NCI-H510A (cell line): Measurements from ENCODE around the gene LTBR.

Source experiments
- DNase-seq: peaks from one replicate; lab custom pipeline; 2025; lab: John Stamatoyannopoulos, UW

LTBR gene

GRCh38 chr12:6384499-6385436 is 806 bp downstream of the LTBR start:
- DNase-seq: no peak

- DNase-seq: no peak
These were observed 2.1 kb downstream of the LTBR start for GRCh38 chr12:6386038-6386437.

DNA sequence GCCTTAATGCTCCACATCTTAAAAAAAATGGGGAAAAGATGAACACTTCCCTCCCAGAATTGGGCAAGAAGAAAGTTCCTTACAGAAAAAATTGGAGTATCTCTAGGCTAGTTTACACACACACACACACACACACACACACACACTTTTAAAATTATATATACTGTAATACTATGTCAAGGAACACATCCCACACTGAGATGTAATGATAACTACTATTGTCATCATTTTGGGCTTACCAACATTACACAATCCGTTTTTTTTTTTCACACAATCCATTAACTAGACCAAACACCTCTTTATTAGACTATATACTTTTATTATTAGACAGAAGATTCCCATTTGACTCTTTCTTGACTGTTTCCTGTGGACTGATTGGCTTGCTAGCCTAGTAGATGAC is 2.5 kb downstream of the LTBR start:
- DNase-seq: no peak

DNA sequence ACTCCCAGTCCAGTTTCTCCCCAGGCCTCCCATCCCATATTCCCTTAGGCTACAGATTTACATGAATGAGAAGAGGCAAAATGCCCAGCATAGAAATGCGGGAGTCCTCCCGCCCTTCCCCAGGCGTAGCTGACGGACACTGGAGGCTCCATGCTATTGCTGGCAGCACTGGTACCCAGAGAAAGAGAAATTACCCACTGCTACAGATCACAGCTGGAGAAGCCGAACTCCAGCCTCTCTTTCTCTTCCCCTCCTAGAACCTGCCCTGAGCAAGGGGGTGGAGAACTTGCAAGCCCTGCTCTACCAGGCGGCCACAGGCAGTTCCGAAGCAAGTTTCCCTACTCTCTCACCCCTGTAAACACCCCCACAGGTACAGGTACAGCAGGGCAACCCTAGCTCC is 3.6 kb downstream of the LTBR start:
- DNase-seq: no peak

GRCh38 chr12:6390084-6390799 is 6.3 kb downstream of the LTBR start:
- no peak for DNase-seq

DNA sequence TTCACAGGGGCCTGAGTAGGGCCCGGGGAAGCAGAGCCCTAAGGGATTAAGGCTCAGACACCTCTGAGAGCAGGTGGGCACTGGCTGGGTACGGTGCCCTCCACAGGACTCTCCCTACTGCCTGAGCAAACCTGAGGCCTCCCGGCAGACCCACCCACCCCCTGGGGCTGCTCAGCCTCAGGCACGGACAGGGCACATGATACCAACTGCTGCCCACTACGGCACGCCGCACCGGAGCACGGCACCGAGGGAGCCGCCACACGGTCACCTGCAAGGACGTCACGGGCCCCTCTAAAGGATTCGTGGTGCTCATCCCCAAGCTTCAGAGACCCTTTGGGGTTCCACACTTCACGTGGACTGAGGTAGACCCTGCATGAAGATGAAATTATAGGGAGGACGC is 7.1 kb downstream of the LTBR start:
- no peak for DNase-seq

DNA sequence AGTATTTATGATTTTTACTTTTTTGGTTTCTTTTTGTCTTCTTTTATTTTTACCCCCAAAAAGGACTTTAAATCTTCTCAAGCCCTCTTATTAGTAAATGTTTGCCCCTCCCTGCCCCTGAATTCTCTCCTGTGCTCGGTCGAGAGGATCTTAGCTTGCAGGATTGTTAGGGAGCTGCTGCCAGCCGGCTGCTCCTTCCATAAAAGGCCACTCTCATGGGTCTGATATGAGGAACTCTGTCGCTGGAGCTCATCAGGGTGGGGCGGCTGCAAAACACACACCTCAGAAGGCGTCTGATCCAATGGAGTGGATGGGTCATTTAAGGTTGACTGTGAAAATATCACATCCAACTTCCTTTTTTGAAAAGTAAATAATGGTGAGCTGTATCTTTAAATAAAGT is 8.5 kb downstream of the LTBR start:
- no peak for DNase-seq

GRCh38 chr12:6393109-6393508 is 9.1 kb downstream of the LTBR start:
- no peak for DNase-seq

DNA sequence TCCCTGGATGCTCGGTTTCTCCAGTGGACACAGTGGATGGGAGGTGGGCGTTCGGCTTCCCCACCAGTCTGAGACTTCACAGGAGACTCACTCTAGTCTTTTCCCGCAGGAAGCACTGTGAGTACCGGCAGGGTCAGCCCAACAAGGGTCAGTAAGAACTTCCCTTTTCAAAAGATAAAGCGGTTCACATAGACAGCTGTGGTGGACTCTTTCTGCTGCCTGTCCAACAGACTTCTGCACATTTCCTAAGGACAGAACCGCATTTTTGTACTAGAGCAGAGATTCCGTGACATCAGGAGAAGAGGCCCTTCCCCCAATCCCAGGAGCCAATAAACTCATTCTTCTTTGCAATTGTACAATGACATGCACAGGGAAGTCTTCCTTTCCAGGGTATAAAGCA is 10.4 kb downstream of the LTBR start:
- no peak for DNase-seq

DNA sequence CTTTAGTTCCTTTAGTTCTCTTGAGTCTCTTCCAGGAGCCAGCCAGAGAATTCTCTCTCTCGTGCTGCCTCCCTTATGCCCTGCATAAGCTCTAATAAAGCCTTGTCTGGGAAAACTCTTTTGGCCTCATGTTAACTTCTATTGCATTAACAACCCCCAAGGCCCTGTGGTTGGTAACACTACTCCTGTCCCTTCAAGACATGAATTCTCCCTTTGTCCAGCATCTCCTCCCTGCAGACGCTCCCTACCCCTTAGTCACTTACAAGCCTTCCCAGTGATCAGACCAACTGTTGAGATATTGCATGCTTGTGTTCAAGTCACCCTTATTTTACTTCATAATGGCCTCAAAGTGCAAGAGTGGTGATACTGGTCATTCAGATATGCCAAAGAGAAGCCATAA is 12.1 kb downstream of the LTBR start:
- DNase-seq: no peak

DNA sequence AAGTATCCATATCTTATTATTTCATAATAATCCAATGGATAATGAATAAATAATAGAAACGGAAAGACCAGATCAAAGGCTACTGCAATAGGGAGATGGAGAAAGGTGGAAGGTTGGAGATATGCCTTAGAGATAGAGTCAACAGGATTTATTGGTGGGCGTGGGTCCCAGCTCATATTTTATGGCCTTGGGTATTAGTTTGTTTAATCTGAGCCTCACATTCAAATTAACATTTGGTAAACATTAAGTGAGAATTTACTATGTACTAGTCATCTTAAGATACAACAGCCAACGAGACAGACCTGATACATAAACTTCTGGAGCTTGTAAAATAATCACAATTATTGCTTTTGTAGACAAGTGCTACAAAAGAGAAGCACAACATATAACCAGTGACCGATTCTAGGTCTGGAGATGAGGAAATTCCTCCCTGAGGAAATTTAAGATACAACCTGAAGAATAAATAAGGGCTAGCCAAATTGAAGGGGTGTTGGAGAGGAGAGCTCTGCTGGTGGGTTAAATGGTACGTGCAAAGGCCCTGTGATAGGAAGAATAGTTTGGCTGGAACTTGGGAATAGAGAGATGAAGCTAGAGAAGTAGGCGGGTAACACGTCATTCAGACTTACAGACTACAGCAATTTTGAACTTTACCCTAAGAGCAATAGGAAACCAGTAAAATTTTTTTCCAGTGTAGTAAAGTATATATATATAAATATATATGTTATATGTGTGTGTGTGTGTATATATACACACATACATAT is 16.1 kb downstream of the LTBR start:
- no peak for DNase-seq

DNA sequence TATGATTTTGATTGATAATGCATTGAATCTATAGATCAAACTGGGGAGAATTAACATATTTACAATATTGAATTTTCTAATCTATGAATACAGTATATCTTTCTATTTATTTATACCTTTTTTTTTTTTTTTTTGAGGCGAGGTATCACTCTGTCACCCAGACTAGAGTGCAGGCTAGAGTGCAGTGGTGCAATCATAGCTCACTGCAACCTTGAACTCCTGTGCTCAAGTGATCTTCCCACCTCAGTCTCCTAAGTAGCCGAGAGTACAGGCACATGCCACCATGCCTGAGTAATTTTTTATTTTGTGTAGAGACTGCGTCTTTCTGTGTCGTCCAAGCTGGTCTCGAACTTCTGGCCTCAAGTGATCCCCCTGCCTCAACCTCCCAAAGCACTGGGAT is 20.4 kb downstream of the LTBR start:
- DNase-seq: no peak

GRCh38 chr12:6405963-6406362 is 22.0 kb downstream of the LTBR start:
- no peak for DNase-seq

GRCh38 chr12:6407236-6407954 is 23.4 kb downstream of the LTBR start:
- no peak for DNase-seq

DNA sequence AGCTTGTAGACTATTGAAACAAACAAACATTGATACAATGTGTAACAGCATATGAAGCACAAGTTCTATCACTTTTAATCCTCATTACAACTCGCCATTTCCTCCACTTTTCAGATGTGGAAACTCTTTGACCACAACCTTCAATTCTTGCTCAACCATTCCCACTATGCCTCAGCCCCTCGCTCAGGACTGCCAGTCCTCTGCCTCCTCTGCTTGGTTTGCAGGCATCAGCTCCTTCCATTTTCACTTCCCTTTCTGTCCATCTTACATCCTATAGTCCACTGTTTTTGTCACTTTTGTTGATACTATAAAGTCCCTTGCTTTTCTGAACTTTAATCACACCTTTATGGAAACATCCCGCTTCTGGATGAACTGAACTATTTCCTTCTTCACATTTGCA is 32.6 kb downstream of the LTBR start:
- DNase-seq: no peak

DNA sequence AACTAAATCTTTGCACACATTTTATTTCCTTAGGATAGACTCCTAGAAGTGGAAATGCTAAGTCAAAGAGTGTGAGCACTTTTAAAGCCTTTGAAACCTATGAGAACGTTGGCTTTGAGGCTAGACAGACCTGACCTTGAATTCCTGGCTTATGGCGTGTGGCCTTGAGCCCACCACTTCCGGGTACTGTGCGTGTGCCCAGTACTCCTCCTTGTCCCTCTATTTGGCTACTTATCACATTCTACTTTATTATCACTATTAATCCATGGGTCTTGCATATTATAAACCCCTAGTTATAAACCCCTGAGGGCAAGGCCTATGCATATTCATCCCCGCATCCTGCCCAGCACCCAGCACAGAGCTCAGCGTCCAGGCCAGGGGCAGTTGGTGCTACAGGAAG is 34.8 kb downstream of the LTBR start:
- DNase-seq: no peak

DNA sequence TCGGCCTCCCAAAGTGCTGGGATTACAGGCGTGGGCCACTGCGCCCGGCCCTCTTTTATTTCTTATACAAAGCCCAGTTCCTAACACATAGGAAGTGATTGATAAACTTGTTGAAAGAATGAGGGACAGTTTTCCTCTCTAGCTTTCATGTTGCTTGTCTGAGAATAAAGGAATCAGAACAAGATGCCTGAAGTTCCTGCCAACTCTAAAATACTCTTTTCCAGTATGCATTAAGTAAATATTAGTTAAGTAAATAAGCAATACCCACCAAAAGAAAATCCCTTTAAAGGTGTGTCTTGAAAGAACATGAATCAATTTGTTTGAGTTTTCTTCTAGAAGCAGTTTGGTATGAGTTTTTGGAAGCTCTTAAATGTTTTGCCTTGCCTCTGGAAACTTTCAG is 36.4 kb downstream of the LTBR start:
- no peak for DNase-seq

DNA sequence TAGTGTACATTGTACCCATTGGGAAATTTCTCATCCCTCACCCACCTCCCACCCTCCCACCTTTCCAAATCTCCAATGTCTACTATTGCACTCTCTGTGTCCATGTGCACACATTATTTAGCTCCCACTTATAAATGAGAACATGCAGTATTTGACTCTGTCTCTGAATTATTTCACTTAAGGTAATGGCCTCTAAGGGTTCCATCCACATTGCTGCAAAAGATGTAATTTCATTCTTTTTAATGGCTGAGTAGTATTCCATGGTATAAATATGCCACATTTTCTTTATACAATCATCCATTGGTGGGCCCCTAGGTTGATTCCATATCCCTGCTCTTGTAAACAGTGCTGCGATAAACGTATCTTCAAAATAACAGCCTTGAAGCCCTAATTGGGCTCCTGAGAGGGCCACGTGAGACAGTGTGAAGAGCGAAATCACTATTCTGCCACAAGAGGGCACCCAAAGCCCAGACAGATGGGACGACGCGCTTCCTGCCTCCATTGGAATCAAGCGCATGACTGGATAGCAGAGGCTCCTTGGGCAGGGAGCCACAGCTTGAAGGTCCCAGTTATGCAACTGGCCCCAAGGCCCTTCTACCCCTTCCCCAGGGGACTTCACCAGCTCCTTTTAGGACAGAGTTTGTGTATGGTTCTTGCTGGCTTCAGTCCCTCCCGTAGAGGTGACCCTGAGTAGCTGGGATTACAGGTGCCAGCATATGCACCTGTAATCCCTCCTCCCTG is 39.5 kb downstream of the LTBR start:
- peak; percentile 49 for DNase-seq

- DNase-seq: no peak
These were observed 40.0 kb downstream of the LTBR start for GRCh38 chr12:6424008-6424347.

- no peak for DNase-seq
These were observed 40.9 kb downstream of the LTBR start for GRCh38 chr12:6424866-6425265.
